H1 (cell line): Measurements from ENCODE around the gene WBP1. TPM values are rescaled to one million over a fixed set of nuclear protein-coding genes. Genes with fewer than 3 reads are reported as not detected.
"Not testable (repeated sequence)": the region's sequence is repeated elsewhere in the genome, so short reads cannot be mapped to it uniquely, and the experiment has no call there.

Experiments used
- CTCF ChIA-PET: fragments of 300-600 bp; sonication (Branson Sonifier 250); formaldehyde crosslinking; loops from one replicate; lab custom pipeline; 2021; ENCODE audit not compliant: partially characterized antibody; lab: Charles Lee
- POLR2A ChIA-PET: fragments of 300-600 bp; sonication (Branson Sonifier 250); formaldehyde crosslinking; loops from one replicate; lab custom pipeline; 2021; ENCODE audit warnings: inconsistent platforms; ENCODE audit not compliant: partially characterized antibody; lab: Charles Lee
- DNase-seq, 2 experiments: peaks; one replicate each; pipeline versions ENCODE4 v3.0.0 to v3.0.0-alpha.2; 2010 to 2022; ENCODE audit warnings: low spot score in 2 of 2, low read depth in 1 of 2, mixed read lengths in 1 of 2
- FAIRE-seq: peaks from 2 replicates; lab custom pipeline; 2011; peaks lifted over from hg19 to GRCh38; lab: Jason Lieb, UNC
- H2AFZ ChIP-seq: 2 replicates; pipeline ENCODE4 v1.8.1; 2012; ENCODE audit warnings: low read length, inconsistent platforms
- H2AK5ac ChIP-seq: 2 replicates; pipeline ENCODE4 v1.6.1; 2013; ENCODE audit warnings: low read depth, low read length
- H2BK120ac ChIP-seq: replicated peaks from 2 replicates; pipeline ENCODE3; 2013; ENCODE audit warnings: low read depth, low read length, inconsistent platforms
- H2BK12ac ChIP-seq: 2 replicates; pipeline ENCODE4 v1.6.1; 2013; ENCODE audit warnings: low read depth, low read length
- H2BK15ac ChIP-seq: 2 replicates; pipeline ENCODE4 v1.6.1; 2013; ENCODE audit warnings: low read length
- H2BK20ac ChIP-seq: 2 replicates; pipeline ENCODE4 v1.6.1; 2013; ENCODE audit warnings: low read length
- H2BK5ac ChIP-seq: 2 replicates; pipeline ENCODE4 v1.6.1; 2013; ENCODE audit warnings: low read depth, low read length
- H3K14ac ChIP-seq: 2 replicates; pipeline ENCODE4 v1.6.1; 2013; ENCODE audit warnings: inconsistent platforms; ENCODE audit not compliant: insufficient read length
- H3K18ac ChIP-seq: 2 replicates; pipeline ENCODE4 v1.6.1; 2013; ENCODE audit warnings: low read length; ENCODE audit errors: extremely low read depth
- H3K23ac ChIP-seq: 2 replicates; pipeline ENCODE4 v1.6.1; 2013; ENCODE audit warnings: inconsistent platforms; ENCODE audit not compliant: insufficient read length
- H3K23me2 ChIP-seq: 2 replicates; pipeline ENCODE4 v1.6.1; 2013; ENCODE audit warnings: low read depth, low read length
- H3K27ac ChIP-seq: 2 replicates; pipeline ENCODE4 v1.6.1; 2011; ENCODE audit warnings: low read depth, low read length, inconsistent platforms
- H3K27me3 ChIP-seq, 4 experiments: replicated peaks in 1 of 4; 1 replicate in 1 of 4; 2 replicates in 3 of 4; pipeline versions ENCODE4 v1.6.1 to v1.8.1; 2011 to 2013; ENCODE audit warnings: low read length in 3 of 4, mild to moderate bottlenecking in 3 of 4, inconsistent platforms in 2 of 4, mixed read lengths in 2 of 4, moderate library complexity in 1 of 4; ENCODE audit not compliant: control insufficient read depth in 3 of 4, insufficient read depth in 3 of 4; ENCODE audit errors: extremely low read depth in 1 of 4
- H3K36me3 ChIP-seq, 4 experiments: 2 replicates each; pipeline versions ENCODE4 v1.6.1 to v1.8.1; 2011 to 2013; ENCODE audit warnings: mild to moderate bottlenecking in 4 of 4, low read length in 3 of 4, moderate library complexity in 2 of 4, control low read depth in 1 of 4, inconsistent platforms in 1 of 4; ENCODE audit not compliant: insufficient read depth in 4 of 4, control insufficient read depth in 2 of 4
- H3K4ac ChIP-seq: replicated peaks from 2 replicates; pipeline ENCODE3; 2013; ENCODE audit warnings: low read length, low read depth, mixed read lengths, inconsistent platforms; ENCODE audit not compliant: insufficient read length
- H3K4me1 ChIP-seq, 4 experiments: replicated peaks in 1 of 4; 1 replicate in 1 of 4; 2 replicates in 3 of 4; pipeline versions ENCODE4 v1.6.1 to v1.8.1; 2011 to 2013; ENCODE audit warnings: low read length in 3 of 4, inconsistent platforms in 2 of 4, mixed read lengths in 1 of 4; ENCODE audit not compliant: insufficient read depth in 4 of 4, control insufficient read depth in 3 of 4
- H3K4me2 ChIP-seq, 2 experiments: 2 replicates each; pipeline versions ENCODE4 v1.6.1 to v1.8.1; 2011 to 2013; ENCODE audit warnings: low read depth in 2 of 2, low read length in 2 of 2, control low read depth in 1 of 2, inconsistent platforms in 1 of 2, mild to moderate bottlenecking in 1 of 2; ENCODE audit not compliant: insufficient read depth in 1 of 2
- H3K4me3 ChIP-seq, 4 experiments: fragments of 200-600, 300-600 bp in 1 of 4; sonication (generic), shearing (Covaris generic), sonication (Bioruptor Twin) in 1 of 4; 2 replicates each; pipeline versions ENCODE4 v1.5.1 to v1.8.1; 2011 to 2016; ENCODE audit warnings: low read length in 4 of 4, low read depth in 3 of 4, control low read depth in 2 of 4, inconsistent platforms in 2 of 4, mild to moderate bottlenecking in 2 of 4, mixed read lengths in 1 of 4, moderate library complexity in 1 of 4; ENCODE audit not compliant: insufficient read depth in 2 of 4; ENCODE audit errors: extremely low read depth in 1 of 4
- H3K56ac ChIP-seq: replicated peaks from 2 replicates; pipeline ENCODE3; 2013; ENCODE audit warnings: low read depth, mild to moderate bottlenecking, mixed read lengths, low read length, inconsistent platforms; ENCODE audit not compliant: insufficient read length
- H3K79me1 ChIP-seq: 2 replicates; pipeline ENCODE4 v1.6.1; 2013; ENCODE audit warnings: low read depth, low read length, control low read depth
- H3K79me2 ChIP-seq, 2 experiments: 2 replicates each; pipeline versions ENCODE4 v1.6.1 to v1.8.1; 2012 to 2013; ENCODE audit warnings: low read length in 2 of 2, mild to moderate bottlenecking in 2 of 2, inconsistent platforms in 1 of 2; ENCODE audit not compliant: insufficient read depth in 2 of 2, control insufficient read depth in 1 of 2
- H3K9ac ChIP-seq, 4 experiments: replicated peaks in 1 of 4; 1 replicate in 1 of 4; 2 replicates in 3 of 4; pipeline versions ENCODE4 v1.6.1 to v1.8.1; 2011 to 2013; ENCODE audit warnings: low read depth in 3 of 4, low read length in 3 of 4, control low read depth in 2 of 4, mild to moderate bottlenecking in 2 of 4, moderate library complexity in 2 of 4, inconsistent platforms in 1 of 4; ENCODE audit errors: extremely low read depth in 1 of 4
- H3K9me3 ChIP-seq, 2 experiments: 2 replicates each; pipeline versions ENCODE4 v1.6.1 to v1.8.1; 2012 to 2013; ENCODE audit warnings: mild to moderate bottlenecking in 2 of 2, moderate library complexity in 2 of 2, control low read depth in 1 of 2, inconsistent platforms in 1 of 2, low read depth in 1 of 2, low read length in 1 of 2, mixed read lengths in 1 of 2; ENCODE audit not compliant: insufficient read depth in 2 of 2
- H4K20me1 ChIP-seq, 2 experiments: replicated peaks in 1 of 2; 2 replicates each; pipeline versions ENCODE3 to v1.8.1; 2011 to 2013; ENCODE audit warnings: inconsistent platforms in 2 of 2, low read length in 2 of 2, mild to moderate bottlenecking in 1 of 2; ENCODE audit not compliant: insufficient read depth in 2 of 2, control insufficient read depth in 1 of 2
- H4K5ac ChIP-seq: 2 replicates; pipeline ENCODE4 v1.6.1; 2013; ENCODE audit warnings: low read length, low read depth, mixed read lengths, inconsistent platforms; ENCODE audit not compliant: insufficient read length
- H4K8ac ChIP-seq: 2 replicates; pipeline ENCODE4 v1.8.0; 2013; ENCODE audit warnings: mild to moderate bottlenecking, moderate library complexity, low read length, inconsistent platforms; ENCODE audit not compliant: insufficient read depth; ENCODE audit errors: extremely low read depth
- H4K91ac ChIP-seq: replicated peaks from 2 replicates; pipeline ENCODE3; 2013; ENCODE audit warnings: low read length, mixed read lengths, inconsistent platforms; ENCODE audit not compliant: insufficient read length
- POLR2A ChIP-seq, 2 experiments: IDR thresholded peaks; 1 replicate in 1 of 2; 2 replicates in 1 of 2; pipeline ENCODE4 v1.6.1; 2011; ENCODE audit warnings: low read depth in 2 of 2, low read length in 2 of 2, mild to moderate bottlenecking in 2 of 2; ENCODE audit errors: control extremely low read depth in 1 of 2
- WGBS, 2 experiments: shearing (Covaris generic) in 1 of 2; methylation state at CpG; one replicate each; pipeline versions ENCODE4 v1.1.6 to v1.1.7; 2013 to 2015; ENCODE audit warnings: low lambda C conversion rate in 2 of 2, mixed read lengths in 2 of 2, inconsistent platforms in 1 of 2, low coverage in 1 of 2, missing lambda C conversion rate in 1 of 2; ENCODE audit not compliant: insufficient replicate concordance in 2 of 2, insufficient coverage in 1 of 2, insufficient read length in 1 of 2; ENCODE audit errors: extremely low coverage in 1 of 2, missing lambda C conversion rate in 1 of 2; 5-methylcytosine and 5-hydroxymethylcytosine counted together
- polyA plus RNA-seq, 7 experiments: library from polyadenylated mRNA; depleted of rRNA in 3 of 7; stranded (reverse) in 5 of 7; unstranded in 2 of 7; fragments of >200 nt in 5 of 7; fragments of 200-250 nt in 2 of 7; gene quantifications; 1 replicate in 5 of 7; 2 replicates in 1 of 7; 4 replicates in 1 of 7; pipeline versions ENCODE4 v1.2.1 to v1.2.3, GENCODE V29; 2011 to 2013; ENCODE audit warnings: missing spikeins in 2 of 7, mixed read lengths in 2 of 7
- total RNA-seq: library from RNA; stranded (reverse); fragmentation: NEBNext Ultra II Directional; extraction: Animal tissue kit (Norgen Biotek cat#: 25700); gene quantifications from 2 replicates; pipeline ENCODE4 v1.2.1, GENCODE V29; 2021

WBP1 gene
- total and polyA plus RNA-seq, 2 of the 8 experiments (the other 6 are each of a cell fraction or from before 2014, with no cell fraction given), result 57.2 to 190 TPM

DNA sequence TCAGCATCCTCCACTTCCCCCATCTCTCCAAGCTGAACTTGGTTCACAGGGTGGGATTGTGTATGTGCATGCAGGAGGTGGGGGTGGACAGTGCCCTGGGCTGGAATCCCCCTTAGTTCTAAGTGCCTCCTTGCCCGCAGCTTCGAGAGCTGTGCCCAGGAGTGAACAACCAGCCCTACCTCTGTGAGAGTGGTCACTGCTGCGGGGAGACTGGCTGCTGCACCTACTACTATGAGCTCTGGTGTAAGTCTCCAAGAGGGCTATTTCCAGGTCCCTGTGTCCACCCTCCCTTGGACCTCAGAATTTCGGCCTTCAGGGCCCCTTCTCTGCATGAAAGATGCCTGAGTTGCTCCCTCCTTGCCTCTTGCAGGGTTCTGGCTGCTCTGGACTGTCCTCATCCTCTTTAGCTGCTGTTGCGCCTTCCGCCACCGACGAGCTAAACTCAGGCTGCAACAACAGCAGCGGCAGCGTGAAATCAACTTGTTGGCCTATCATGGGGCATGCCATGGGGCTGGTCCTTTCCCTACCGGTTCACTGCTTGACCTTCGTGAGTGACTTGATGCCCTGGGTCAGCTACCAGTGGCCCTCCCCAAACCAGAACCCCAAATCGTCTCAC is 1.4 kb downstream of the WBP1 start:
- H3K18ac ChIP-seq, H4K91ac ChIP-seq, H2AK5ac ChIP-seq, H3K27ac ChIP-seq, H3K14ac ChIP-seq, H3K9me3 ChIP-seq, FAIRE-seq, H2BK12ac ChIP-seq, H4K8ac ChIP-seq, H2BK5ac ChIP-seq, DNase-seq, H3K79me1 ChIP-seq, H3K23ac ChIP-seq, H3K27me3 ChIP-seq, H4K5ac ChIP-seq, H2AFZ ChIP-seq, H2BK120ac ChIP-seq, H3K56ac ChIP-seq, H3K4ac ChIP-seq, H2BK20ac ChIP-seq, H2BK15ac ChIP-seq, H4K20me1 ChIP-seq: not testable (repeated sequence)
- peak in 1 of 2 experiments; percentile 30; a peak in 1 of 3 replicates for TF ChIP-seq POLR2A (IDR thresholded peaks at IDR 0.05; ENCODE audit: control extremely low read depth in 1 of 2, low read depth in 2 of 2, low read length in 2 of 2)
- Histone ChIP-seq H3K4me1 (peaks cover 0 to 10% (median 2%) of the 10 kb centered on the region in 4 experiments; a peak in 5 of 7 replicates), H3K23me2 (peaks cover 20% of the 10 kb centered on the region), H3K36me3 (peaks cover 0 to 12% (median 2%) of the 10 kb centered on the region in 4 experiments; a peak in 4 of 8 replicates), H3K4me3 (peak overlapping the region in 2 of 4 experiments; percentile 98 to 99; a peak in 5 of 8 replicates), H3K79me2 (peaks cover 0 to 15% of the 10 kb centered on the region in 2 experiments; a peak in 1 of 4 replicates), H3K9ac (peak overlapping the region in 1 of 4 experiments; percentile 53; a peak in 2 of 7 replicates), H3K4me2 (peak overlapping the region; percentile 86 to 91; a peak in 3 of 4 replicates)
- CTCF ChIA-PET, result interaction anchor here (1.0 to 10.5 kb wide), 7 partner anchors 15 to 128 kb away, joined by 3 to 86 read pairs (median 4); partner anchors contain the start of genes CCDC142, MRPL53 and TTC31
- POLR2A ChIA-PET, result interaction anchor here (0.7 to 10.5 kb wide), 12 partner anchors 14 to 107 kb away, joined by 3 to 89 read pairs (median 4); partner anchors contain the start of genes C2orf81, CCDC142, MRPL53 and PCGF1
- WGBS, 2 experiments, result 92% methylated on average over 10 of the region's 13 CpGs; no CpG with 5 or more reads in 1 of the 2 experiments
